HUES64 (cell line): ENCODE measurements around the gene KCNA5.

Experiments used
- H3K27ac ChIP-seq: 2 replicates; pipeline ENCODE4 v1.7.0; 2013; ENCODE audit warnings: low read depth, low read length, inconsistent platforms
- H3K27me3 ChIP-seq: 2 replicates; pipeline ENCODE4 v1.6.1; 2013; ENCODE audit warnings: mild to moderate bottlenecking, low read length; ENCODE audit not compliant: insufficient read depth
- H3K36me3 ChIP-seq: 2 replicates; pipeline ENCODE4 v1.6.1; 2013; ENCODE audit warnings: mild to moderate bottlenecking, low read length; ENCODE audit not compliant: insufficient read depth
- H3K4me1 ChIP-seq: 2 replicates; pipeline ENCODE4 v1.6.1; 2013; ENCODE audit warnings: mild to moderate bottlenecking, low read length, moderate library complexity; ENCODE audit not compliant: insufficient read depth
- H3K4me3 ChIP-seq: 2 replicates; pipeline ENCODE4 v1.5.1; 2013; ENCODE audit warnings: mild to moderate bottlenecking, low read length, moderate library complexity
- H3K9ac ChIP-seq: 2 replicates; pipeline ENCODE4 v1.6.1; 2013; ENCODE audit warnings: mild to moderate bottlenecking, low read depth, low read length
- H3K9me3 ChIP-seq: 2 replicates; pipeline ENCODE4 v1.6.1; 2013; ENCODE audit warnings: low read depth, low read length; ENCODE audit not compliant: insufficient read depth
- WGBS: fragments of 150-250, 120-280 bp; methylation state at CpG from one replicate; pipeline ENCODE4 v1.1.7; 2013; ENCODE audit warnings: missing lambda C conversion rate; 5-methylcytosine and 5-hydroxymethylcytosine counted together

The KCNA5 gene

DNA sequence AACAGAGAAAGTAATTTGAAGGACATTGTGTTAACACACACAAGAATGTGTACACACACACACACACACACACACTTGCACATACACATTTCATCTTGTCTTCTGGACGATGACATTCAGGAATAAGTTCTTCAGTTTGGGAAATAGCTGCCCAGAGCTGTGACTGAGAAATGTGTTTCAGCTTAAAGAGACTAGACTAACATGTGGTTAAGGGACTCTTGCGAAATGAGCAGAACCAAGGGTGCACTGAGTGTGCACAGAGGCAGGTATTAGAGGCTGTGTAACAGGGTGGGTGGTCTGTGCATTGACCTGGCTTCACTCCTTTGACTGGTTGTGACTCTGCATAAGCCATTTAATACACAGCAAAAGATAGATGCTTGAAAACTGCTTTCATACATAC lies 29.4 kb upstream of the KCNA5 start:
- no peak overlapping the region for H3K9ac ChIP-seq
- WGBS = 92% methylated on average over 2 of the region's 2 CpGs

DNA sequence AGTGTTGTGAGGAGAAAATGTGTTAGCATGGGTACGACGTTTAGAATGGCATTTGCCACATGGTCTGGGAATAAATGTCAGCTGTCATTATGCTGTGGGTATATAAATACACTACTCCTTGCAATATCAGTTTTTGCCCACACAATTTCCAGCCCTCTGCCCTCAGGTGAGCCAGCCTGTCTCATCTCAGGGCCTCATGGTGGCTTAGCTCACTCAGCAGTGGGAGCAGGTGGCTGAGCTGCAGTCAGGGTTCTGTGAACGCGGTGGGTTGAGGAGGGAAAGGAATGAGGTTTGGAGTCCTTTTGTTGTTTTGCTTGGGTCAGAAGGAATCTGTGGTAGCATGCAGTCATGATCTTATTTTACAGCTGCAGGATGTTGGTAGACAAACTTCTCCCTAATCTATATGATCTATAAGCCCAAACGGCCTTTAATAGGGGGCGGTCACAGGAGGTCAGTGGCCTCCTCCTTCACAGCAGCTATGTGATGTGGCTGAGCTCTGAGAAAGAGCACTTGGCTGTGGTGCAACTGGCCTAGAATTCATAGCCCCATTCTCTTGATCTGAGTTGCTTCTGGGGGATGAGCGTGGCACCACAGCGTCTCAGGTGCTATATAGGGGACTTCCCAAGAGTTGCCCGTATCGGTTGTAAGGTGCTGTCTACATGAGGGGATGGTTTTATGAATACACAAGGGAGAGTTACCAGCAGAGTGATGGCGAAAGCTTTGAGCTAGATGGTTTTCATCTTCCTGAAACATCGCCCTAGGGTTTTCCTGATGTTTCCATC lies 27.8 kb upstream of the KCNA5 start:
- no peaks in the 10 kb centered on the region for H3K36me3 ChIP-seq
- H3K27me3 ChIP-seq = no peaks in the 10 kb centered on the region
- 0 out of 2 replicates have a peak, but pooled peaks cover 6% of the 10 kb centered on the region for H3K4me1 ChIP-seq
- no peaks in the 10 kb centered on the region for H3K9me3 ChIP-seq
- WGBS = 94% methylated on average over 12 of the region's 12 CpGs
- H3K9ac ChIP-seq = no peak overlapping the region
- no peak overlapping the region for H3K4me3 ChIP-seq
- H3K27ac ChIP-seq = no peak overlapping the region

More for the DNA sequence above, 29.4 kb upstream of the KCNA5 start:
- H3K27me3 ChIP-seq = no peaks in the 10 kb centered on the region
- H3K4me1 ChIP-seq = 0 out of 2 replicates have a peak, but pooled peaks cover 6% of the 10 kb centered on the region
- no peak overlapping the region for H3K27ac ChIP-seq
- H3K9me3 ChIP-seq = no peaks in the 10 kb centered on the region
- no peak overlapping the region for H3K4me3 ChIP-seq
- no peaks in the 10 kb centered on the region for H3K36me3 ChIP-seq

DNA sequence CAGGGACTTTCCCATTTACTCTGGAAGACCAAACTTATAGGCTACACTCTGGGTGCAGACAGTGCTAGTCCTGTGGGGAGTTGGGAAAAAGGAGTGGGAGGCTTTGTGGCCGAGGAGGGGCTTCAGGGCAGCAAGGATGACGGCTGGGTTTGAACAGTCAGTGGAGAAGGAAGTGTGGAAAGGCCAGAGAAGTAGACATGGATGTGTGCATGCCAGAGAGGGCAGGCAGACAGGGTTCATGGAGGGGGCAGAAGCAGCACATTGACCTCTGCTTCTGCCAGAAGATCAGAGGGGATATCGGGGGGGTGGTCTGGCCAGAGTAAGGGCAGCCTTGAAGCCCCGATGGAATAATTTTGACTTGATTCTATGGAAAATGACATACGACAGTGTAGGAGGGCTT lies 27.2 kb upstream of the KCNA5 start:
- Histone ChIP-seq H3K36me3 (no peaks in the 10 kb centered on the region), H3K4me1 (0 out of 2 replicates have a peak, but pooled peaks cover 6% of the 10 kb centered on the region), H3K27me3 (no peaks in the 10 kb centered on the region), H3K27ac (no peak overlapping the region), H3K9me3 (no peaks in the 10 kb centered on the region), H3K9ac (no peak overlapping the region), H3K4me3 (no peak overlapping the region)
- 91% methylated on average over 5 of the region's 5 CpGs for WGBS

DNA sequence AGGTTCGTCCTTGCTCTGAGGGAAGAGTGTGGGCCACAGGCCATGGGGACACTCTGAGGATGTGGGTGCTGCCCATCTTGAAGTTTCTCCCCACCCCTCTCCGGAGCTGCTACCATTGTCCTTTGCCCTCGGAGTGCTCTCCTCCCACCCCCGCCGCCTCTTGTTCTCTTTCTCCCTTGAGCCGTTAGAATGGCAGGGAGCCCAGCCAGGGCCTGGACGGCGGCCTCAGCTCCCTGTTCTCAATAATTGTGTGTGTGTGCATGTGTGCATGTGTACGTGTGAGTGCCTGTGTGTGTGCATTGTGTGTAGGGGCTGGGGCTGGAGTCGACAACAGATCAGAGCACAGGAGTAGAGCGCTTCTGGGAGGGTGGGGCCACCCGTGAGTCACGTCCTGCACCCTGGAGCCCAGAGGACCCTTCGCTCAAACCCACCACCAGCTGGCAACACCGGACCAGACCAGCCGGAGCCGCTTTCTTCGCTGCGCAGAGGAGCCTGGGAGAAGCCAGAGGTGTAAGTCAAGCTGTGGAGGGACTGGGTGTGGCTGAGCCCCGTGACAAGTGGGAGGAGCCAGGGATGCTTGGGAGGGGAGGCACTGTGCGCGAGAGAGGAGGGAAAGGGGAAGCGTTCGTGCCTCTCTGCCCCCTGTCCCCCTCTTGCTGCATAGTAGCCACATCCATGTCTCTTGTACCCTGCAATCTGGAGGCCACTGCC lies 25.9 kb upstream of the KCNA5 start:
- H3K9me3 ChIP-seq = no peaks in the 10 kb centered on the region
- WGBS = 89% methylated on average over 24 of the region's 24 CpGs
- H3K9ac ChIP-seq = no peak overlapping the region
- H3K27me3 ChIP-seq = no peaks in the 10 kb centered on the region
- no peak overlapping the region for H3K4me3 ChIP-seq
- H3K4me1 ChIP-seq = 0 out of 2 replicates have a peak, but pooled peaks cover 6% of the 10 kb centered on the region
- no peak overlapping the region for H3K27ac ChIP-seq
- H3K36me3 ChIP-seq = no peaks in the 10 kb centered on the region

DNA sequence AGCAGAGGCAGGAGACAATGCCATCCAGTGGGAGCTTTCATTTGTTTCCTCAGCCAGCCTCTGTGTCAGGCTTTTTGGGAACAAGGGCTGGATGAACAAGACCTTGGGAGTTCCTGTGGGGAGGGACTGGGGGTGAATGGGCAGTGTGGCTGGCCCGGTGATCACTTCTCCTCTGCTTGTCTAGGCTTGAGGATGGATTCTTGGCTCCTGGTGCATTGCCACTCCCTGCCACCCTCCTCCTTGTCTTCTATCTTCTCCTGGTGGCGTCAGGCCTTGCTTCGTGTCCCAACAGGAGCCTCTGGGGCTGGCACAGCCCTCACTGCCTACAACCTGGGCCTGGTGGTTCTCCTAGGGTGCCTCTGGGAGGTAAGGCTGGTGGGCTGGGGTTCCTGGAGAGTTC lies 25.0 kb upstream of the KCNA5 start:
- no peak overlapping the region for H3K9ac ChIP-seq
- WGBS = 90% methylated on average over 3 of the region's 3 CpGs
- H3K36me3 ChIP-seq = no peaks in the 10 kb centered on the region
- H3K4me3 ChIP-seq = no peak overlapping the region
- H3K27ac ChIP-seq = no peak overlapping the region
- no peaks in the 10 kb centered on the region for H3K27me3 ChIP-seq
- 0 out of 2 replicates have a peak, but pooled peaks cover 6% of the 10 kb centered on the region for H3K4me1 ChIP-seq
- H3K9me3 ChIP-seq = no peaks in the 10 kb centered on the region

DNA sequence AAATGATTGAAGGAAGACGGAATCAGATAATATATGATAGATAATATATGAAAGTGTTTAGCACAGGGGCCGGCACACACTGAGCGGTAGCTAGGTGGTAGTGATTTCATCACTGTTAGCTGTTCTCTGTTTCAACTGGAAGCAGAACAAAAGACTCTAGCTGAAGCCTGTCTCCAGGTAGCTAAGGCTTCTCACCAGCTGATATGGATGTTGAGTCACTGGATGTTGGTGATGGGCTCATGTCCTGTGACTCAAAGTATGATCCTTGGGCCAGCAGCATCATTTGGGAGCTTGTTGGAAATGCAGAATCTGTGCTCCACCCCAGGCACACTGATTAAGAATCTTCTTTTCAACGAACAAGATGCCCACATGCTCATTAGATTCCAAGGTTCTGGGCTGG lies 21.7 kb upstream of the KCNA5 start:
- no peaks in the 10 kb centered on the region for H3K27me3 ChIP-seq
- peaks cover 13% of the 10 kb centered on the region for H3K4me1 ChIP-seq
- H3K36me3 ChIP-seq = no peaks in the 10 kb centered on the region
- no peaks in the 10 kb centered on the region for H3K9me3 ChIP-seq
- H3K4me3 ChIP-seq = no peak overlapping the region
- WGBS = 93% methylated on average over 4 of the region's 4 CpGs
- H3K9ac ChIP-seq = no peak overlapping the region
- no peak overlapping the region for H3K27ac ChIP-seq

DNA sequence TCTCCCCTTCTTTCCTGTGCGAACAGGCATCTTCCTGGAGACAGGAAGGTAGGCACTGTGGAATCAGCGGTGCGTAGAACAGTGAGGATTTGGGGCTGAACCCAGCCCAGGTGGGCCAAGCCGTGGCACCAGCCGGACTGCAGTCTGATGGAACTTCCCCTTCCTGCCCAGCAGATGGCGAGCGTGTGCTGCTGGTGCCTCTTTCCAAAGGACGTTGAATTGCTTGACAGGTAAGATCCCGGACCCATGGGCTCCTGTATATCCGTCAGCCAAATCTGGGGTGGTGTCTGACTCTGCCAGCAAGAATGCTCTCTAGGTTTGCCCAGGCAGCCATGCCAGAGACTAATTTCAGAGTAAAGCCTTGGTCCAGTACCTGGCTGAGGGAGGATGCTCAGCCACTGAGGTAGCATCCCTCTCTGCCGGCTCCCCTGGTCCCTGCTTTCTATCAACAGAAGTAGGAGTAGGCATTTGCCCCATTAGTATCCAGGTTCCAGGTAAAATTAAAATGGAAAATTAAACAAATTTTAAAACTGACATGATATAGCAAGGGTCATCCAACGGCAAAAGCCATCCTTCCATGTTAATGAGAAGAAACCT lies 21.1 kb upstream of the KCNA5 start:
- H3K27me3 ChIP-seq = no peaks in the 10 kb centered on the region
- H3K27ac ChIP-seq = no peak overlapping the region
- 27% methylated on average over 12 of the region's 12 CpGs for WGBS
- no peak overlapping the region for H3K4me3 ChIP-seq
- H3K36me3 ChIP-seq = no peaks in the 10 kb centered on the region
- H3K9me3 ChIP-seq = no peaks in the 10 kb centered on the region
- H3K4me1 ChIP-seq = peaks cover 17% of the 10 kb centered on the region
- no peak overlapping the region for H3K9ac ChIP-seq

DNA sequence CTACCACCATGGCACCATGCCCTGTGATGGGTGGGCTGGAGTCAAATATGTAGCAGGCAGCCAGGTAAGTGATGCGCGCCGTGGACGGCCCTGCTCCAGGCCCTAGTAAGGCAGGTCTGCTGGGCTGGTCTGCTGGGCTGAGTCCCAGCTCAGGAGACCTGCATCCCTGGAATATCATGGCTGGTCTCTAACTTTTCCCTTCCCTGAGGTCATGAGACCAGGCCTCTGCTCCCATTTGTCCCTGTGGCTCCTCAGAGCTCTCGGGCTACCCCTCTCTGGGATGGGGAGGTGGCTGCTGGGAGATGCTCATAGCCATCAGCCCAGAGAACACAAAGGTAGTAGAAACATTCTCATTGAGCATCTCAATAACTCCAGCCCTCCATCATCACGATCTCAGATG lies 19.8 kb upstream of the KCNA5 start:
- Histone ChIP-seq H3K27me3 (no peaks in the 10 kb centered on the region), H3K4me3 (no peak overlapping the region), H3K9ac (no peak overlapping the region), H3K27ac (no peak overlapping the region), H3K9me3 (no peaks in the 10 kb centered on the region), H3K36me3 (no peaks in the 10 kb centered on the region), H3K4me1 (peaks cover 20% of the 10 kb centered on the region)
- WGBS = 89% methylated on average over 6 of the region's 6 CpGs

DNA sequence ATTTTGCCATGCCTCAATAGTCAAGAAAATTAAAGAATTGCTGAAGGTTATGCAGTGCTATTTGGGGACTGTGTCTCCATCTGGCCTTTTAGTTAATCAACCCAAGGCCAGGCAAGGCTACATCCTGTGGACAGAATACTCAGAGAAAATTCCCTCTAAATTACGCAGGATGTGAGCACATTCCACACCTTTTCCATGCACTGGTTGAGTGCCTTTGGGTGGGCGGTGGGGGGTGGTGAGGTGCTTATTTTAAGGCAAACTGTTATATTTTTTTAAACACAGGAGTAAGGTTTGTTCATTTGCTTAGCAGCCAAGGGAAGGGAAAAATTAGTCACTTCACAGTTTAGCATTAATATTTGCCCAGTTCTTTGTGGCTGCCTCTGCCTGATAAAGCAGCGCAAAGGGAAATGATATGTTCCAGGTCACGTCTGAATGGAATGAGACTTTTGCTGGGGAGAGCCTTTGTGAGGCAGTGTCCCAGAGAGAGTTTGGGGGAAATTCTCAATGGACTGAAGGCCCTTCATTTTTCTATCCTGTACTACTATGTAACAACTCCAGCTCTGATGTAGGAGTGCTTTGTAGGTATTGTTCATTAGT lies 17.2 kb upstream of the KCNA5 start:
- H3K36me3 ChIP-seq = no peaks in the 10 kb centered on the region
- H3K27ac ChIP-seq = no peak overlapping the region
- peaks cover 20% of the 10 kb centered on the region for H3K4me1 ChIP-seq
- H3K9ac ChIP-seq = no peak overlapping the region
- H3K4me3 ChIP-seq = no peak overlapping the region
- H3K9me3 ChIP-seq = no peaks in the 10 kb centered on the region
- 89% methylated on average over 4 of the region's 4 CpGs for WGBS
- no peaks in the 10 kb centered on the region for H3K27me3 ChIP-seq

DNA sequence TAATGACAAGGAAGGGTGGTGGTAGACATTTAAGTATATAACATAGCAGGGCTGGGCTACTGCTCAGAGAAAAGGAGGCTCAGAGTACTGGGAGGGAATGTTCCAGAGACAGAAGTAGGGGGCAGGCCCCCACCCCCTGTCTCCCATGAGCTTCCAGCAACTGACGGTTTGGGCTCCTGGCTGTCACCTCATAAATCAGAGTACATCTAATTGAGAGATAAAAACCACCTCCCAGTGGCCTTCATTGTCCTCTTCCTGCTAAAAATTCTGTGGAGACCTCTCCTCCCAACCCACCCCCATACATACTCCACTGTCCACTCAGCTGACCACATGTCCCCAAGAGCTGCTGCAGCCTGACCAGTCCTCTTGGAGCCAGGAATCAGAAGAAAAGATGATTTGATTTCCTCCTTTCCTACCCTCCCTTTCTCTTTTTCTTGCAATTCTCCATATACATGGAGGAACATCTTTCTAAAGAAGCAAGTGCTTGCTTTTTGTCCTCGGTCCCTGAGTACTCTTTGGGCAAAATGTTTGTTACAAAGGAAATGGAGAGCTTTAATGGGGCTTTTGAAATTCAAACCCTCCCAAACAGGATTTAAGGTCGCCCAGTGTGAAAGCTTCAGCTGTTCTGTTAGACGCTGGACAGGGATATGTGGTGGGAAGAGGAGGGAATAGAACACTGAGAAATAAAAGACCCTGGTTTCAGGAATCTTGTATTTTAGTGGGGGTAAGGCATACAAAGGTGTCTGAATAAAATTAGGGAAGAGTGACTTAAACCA lies 16.4 kb upstream of the KCNA5 start:
- peak overlapping the region; percentile 8; the same call in 1 of the 2 replicates for H3K4me3 ChIP-seq
- 16% methylated on average over 4 of the region's 4 CpGs for WGBS
- H3K27ac ChIP-seq = peak overlapping the region; percentile 44; the same call in 1 of the 2 replicates
- H3K4me1 ChIP-seq = peaks cover 20% of the 10 kb centered on the region
- no peaks in the 10 kb centered on the region for H3K36me3 ChIP-seq
- no peaks in the 10 kb centered on the region for H3K9me3 ChIP-seq
- no peaks in the 10 kb centered on the region for H3K27me3 ChIP-seq
- H3K9ac ChIP-seq = no peak overlapping the region; the same call in 1 of the 2 replicates
